ENCODE measurements around the gene PPP6R1.

DNA sequence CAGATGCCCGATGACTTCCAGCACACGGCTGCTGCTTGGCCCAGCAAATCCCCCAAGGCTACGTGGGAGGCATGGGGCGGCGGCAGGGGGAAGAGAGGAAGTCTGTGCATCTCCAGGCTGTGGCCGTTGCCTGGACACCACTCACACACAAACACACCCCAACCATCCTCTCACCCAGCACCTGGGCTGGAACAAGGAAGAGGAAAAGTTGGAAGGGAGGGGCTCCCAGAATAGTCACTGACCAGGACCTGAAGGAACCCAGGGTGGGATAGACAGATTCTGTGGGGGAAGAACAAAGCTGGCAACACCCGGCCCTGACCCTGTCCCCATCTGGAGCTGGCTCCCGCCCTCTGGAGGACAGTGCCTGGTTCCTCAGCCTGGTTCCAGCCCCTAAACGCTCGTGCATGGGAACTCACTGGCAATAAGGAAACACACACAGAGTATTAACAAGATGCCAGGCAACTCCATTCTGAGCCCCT lies 11.2 kb downstream of the PPP6R1 start:
- TF ChIP-seq, protein P1, sequence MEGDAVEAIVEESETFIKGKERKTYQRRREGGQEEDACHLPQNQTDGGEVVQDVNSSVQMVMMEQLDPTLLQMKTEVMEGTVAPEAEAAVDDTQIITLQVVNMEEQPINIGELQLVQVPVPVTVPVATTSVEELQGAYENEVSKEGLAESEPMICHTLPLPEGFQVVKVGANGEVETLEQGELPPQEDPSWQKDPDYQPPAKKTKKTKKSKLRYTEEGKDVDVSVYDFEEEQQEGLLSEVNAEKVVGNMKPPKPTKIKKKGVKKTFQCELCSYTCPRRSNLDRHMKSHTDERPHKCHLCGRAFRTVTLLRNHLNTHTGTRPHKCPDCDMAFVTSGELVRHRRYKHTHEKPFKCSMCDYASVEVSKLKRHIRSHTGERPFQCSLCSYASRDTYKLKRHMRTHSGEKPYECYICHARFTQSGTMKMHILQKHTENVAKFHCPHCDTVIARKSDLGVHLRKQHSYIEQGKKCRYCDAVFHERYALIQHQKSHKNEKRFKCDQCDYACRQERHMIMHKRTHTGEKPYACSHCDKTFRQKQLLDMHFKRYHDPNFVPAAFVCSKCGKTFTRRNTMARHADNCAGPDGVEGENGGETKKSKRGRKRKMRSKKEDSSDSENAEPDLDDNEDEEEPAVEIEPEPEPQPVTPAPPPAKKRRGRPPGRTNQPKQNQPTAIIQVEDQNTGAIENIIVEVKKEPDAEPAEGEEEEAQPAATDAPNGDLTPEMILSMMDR (IDR thresholded peaks at IDR 0.05), result no peak
- TF ChIP-seq POLR2AphosphoS5 (IDR thresholded peaks at IDR 0.05; ENCODE audit: insufficient read depth in 1 of 2, low read depth in 1 of 2), result no peak
- TF ChIP-seq POLR2A (IDR thresholded peaks at IDR 0.05), result no peak

Data from vagina (tissue), 2 donors.